Prostate gland (tissue), 2 donors: ENCODE data around the gene HMCES.

Source experiments
- POLR2A ChIP-seq: fragments of 450-650 bp; IDR thresholded peaks from one replicate; pipeline ENCODE4 v1.6.1; 2016; ENCODE audit warnings: antibody characterized with exemption, mild to moderate bottlenecking
- POLR2AphosphoS5 ChIP-seq: sonication (generic); formaldehyde crosslinking; IDR thresholded peaks from one replicate; pipeline ENCODE4 v1.6.1; 2017; ENCODE audit warnings: antibody characterized with exemption
- TF ChIP-seq, protein P1 (sequence below), 4 experiments: fragments of 200-600 bp in 2 of 4; fragments of 450-650 bp in 2 of 4; sonication (generic) in 2 of 4; IDR thresholded peaks; 1 replicate in 3 of 4; 2 replicates in 1 of 4; pipeline ENCODE4 v1.5.1; 2016 to 2019; ENCODE audit warnings: antibody characterized with exemption in 4 of 4, mild to moderate bottlenecking in 2 of 4, moderate library complexity in 2 of 4

DNA sequence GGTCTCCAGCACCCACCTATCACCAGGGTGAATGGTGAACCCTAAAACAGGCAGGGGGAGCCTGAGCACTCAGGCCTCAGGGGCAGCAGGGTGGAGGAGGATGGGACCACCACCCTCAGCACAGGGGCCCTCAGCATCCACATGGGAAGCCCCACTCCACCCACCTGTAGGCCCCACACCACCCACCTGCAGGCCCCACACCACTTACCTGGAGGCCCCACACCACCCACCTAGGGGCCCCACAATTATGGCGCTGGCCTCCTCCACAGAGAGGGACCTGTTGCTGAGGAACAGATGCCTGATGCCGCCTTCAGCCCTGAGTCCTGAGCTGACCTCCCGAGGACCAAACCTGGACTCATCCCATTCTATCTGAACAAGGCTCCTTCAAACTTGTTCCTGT, 46.7 kb downstream of the HMCES start:
- TF ChIP-seq, protein P1, sequence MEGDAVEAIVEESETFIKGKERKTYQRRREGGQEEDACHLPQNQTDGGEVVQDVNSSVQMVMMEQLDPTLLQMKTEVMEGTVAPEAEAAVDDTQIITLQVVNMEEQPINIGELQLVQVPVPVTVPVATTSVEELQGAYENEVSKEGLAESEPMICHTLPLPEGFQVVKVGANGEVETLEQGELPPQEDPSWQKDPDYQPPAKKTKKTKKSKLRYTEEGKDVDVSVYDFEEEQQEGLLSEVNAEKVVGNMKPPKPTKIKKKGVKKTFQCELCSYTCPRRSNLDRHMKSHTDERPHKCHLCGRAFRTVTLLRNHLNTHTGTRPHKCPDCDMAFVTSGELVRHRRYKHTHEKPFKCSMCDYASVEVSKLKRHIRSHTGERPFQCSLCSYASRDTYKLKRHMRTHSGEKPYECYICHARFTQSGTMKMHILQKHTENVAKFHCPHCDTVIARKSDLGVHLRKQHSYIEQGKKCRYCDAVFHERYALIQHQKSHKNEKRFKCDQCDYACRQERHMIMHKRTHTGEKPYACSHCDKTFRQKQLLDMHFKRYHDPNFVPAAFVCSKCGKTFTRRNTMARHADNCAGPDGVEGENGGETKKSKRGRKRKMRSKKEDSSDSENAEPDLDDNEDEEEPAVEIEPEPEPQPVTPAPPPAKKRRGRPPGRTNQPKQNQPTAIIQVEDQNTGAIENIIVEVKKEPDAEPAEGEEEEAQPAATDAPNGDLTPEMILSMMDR (IDR thresholded peaks at IDR 0.05) = no peak
- TF ChIP-seq POLR2A = no peak
- TF ChIP-seq POLR2AphosphoS5 = no peak
